Large intestine (tissue), 3 donors: ENCODE results near the gene ANKS3. TPM values are rescaled to one million over a fixed set of nuclear protein-coding genes. Genes with fewer than 3 reads are reported as not detected.
A peak's percentile ranks its signal among the peaks of the same experiment; 100 is the strongest.

Experiments used
- DNase-seq, 2 donors: peaks; one replicate each; pipeline versions ENCODE4 v3.0.0 to v3.0.0-alpha.2; 2013
- H3K27ac ChIP-seq: one replicate; pipeline ENCODE4 v1.5.1; 2013; ENCODE audit warnings: low read length
- H3K27me3 ChIP-seq: 2 replicates; pipeline ENCODE4 v1.6.1; 2013; ENCODE audit warnings: low read length; ENCODE audit not compliant: control insufficient read depth, insufficient read depth
- H3K36me3 ChIP-seq: 2 replicates; pipeline ENCODE4 v1.6.1; 2013; ENCODE audit warnings: low read length; ENCODE audit not compliant: control insufficient read depth, insufficient read depth
- H3K4me1 ChIP-seq: one replicate; pipeline ENCODE4 v1.6.1; 2013; ENCODE audit warnings: low read length; ENCODE audit not compliant: control insufficient read depth, insufficient read depth
- H3K4me3 ChIP-seq: one replicate; pipeline ENCODE4 v1.5.1; 2013; ENCODE audit warnings: low read length
- H3K9me3 ChIP-seq: one replicate; pipeline ENCODE4 v1.6.1; 2013; ENCODE audit warnings: mild to moderate bottlenecking, low read depth, low read length, moderate library complexity; ENCODE audit not compliant: control insufficient read depth
- WGBS: methylation state at CpG from one replicate; pipeline ENCODE4 v1.1.5; 2013; ENCODE audit warnings: low lambda C conversion rate; ENCODE audit not compliant: insufficient coverage; 5-methylcytosine and 5-hydroxymethylcytosine counted together
- polyA plus RNA-seq: library from polyadenylated mRNA; unstranded; fragments of 120-200 nt; gene quantifications from one replicate; pipeline ENCODE4 v1.2.1, GENCODE V29; 2013

The ANKS3 gene
- polyA plus RNA-seq, 1 donor, result 19.8 TPM

DNA sequence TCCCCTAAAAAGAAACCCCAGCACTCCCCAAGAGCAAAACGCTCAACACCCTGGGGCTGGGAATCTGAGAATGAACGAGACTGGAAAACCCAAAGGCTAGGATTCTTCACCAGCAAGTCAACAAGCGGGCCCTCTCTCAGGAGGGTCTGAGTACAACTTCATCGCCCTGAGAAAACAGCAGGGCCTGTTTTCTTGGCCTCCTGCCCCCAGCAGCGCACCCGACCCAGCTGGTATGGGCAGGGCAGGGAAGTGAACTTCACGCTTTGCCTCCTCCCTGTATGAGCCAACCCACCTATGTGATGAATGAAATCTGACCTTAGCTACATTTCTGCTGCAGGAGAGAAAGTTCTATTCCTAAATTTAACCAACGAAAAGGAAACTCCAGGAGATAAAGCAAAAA lies 29.6 kb downstream of the ANKS3 start:
- H3K36me3 ChIP-seq, result peaks cover 54% of the 10 kb centered on the region
- no CpG with 5 or more reads among the region's 8 CpGs for WGBS
- no peak overlapping the region for H3K4me3 ChIP-seq
- H3K27ac ChIP-seq, result no peak overlapping the region
- DNase-seq, result no peak
- no peaks in the 10 kb centered on the region for H3K27me3 ChIP-seq
- H3K9me3 ChIP-seq, result no peaks in the 10 kb centered on the region
- peaks cover 20% of the 10 kb centered on the region for H3K4me1 ChIP-seq

DNA sequence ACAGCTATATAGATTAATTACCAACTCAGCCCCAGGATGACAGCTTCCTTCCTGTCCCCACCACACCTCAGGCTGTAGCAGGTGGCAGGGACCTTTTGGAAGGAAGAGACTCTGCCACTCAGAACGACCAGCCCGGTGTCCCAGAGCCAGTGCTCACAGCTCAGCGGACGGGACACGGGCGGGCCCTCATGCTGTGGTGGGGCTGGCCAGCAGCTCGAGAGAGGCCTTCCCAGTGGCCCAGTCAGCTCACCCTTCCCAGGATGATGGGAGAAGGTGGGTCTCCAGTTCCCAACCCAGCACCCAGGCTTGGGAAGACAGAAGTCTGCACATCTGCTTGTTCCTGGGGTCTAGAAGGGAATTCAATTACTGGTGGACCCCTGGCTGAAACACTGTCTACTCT lies 30.2 kb downstream of the ANKS3 start:
- no peak for DNase-seq
- Histone ChIP-seq H3K9me3 (no peaks in the 10 kb centered on the region), H3K27ac (no peak overlapping the region), H3K4me3 (no peak overlapping the region), H3K27me3 (no peaks in the 10 kb centered on the region), H3K4me1 (peaks cover 20% of the 10 kb centered on the region), H3K36me3 (peaks cover 60% of the 10 kb centered on the region)
- no CpG with 5 or more reads among the region's 7 CpGs for WGBS

DNA sequence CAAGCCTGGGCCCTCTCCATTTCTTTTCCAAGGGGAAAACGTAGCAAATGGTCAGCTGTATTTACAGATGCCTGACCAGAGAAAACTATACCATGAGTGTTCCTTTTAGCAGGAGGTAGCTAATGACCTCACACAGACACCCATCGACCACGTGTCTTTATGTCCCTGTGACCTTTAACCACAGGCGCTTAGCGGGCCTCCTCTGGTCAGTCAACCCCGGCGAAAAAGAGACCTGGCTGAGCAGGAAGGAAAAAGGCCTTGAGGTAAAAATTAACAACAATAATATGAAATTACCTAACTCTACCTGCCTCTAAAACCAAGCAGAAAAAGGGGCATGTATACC lies 31.6 kb downstream of the ANKS3 start:
- H3K36me3 ChIP-seq, result peaks cover 73% of the 10 kb centered on the region
- H3K27me3 ChIP-seq, result no peaks in the 10 kb centered on the region
- H3K4me3 ChIP-seq, result no peak overlapping the region
- no peaks in the 10 kb centered on the region for H3K9me3 ChIP-seq
- peak overlapping the region; percentile 82 for H3K27ac ChIP-seq
- peaks cover 20% of the 10 kb centered on the region for H3K4me1 ChIP-seq
- no CpG with 5 or more reads among the region's 7 CpGs for WGBS
- peak in 1 of 2 donors; percentile 43 for DNase-seq

- H3K27ac ChIP-seq, result peak overlapping the region; percentile 82
- DNase-seq, result peak; percentile 63 to 71
Observed at GRCh38 chr16:4701791-4702465, 32.1 kb downstream of the ANKS3 start.

GRCh38 chr16:4700997-4701743 lies 32.9 kb downstream of the ANKS3 start:
- DNase-seq, result no peak
- peaks cover 77% of the 10 kb centered on the region for H3K36me3 ChIP-seq
- H3K4me1 ChIP-seq, result peaks cover 27% of the 10 kb centered on the region
- H3K27ac ChIP-seq, result no peak overlapping the region
- WGBS, result 80% methylated on average over 1 of the region's 33 CpGs
- H3K4me3 ChIP-seq, result no peak overlapping the region
- H3K9me3 ChIP-seq, result no peaks in the 10 kb centered on the region
- H3K27me3 ChIP-seq, result no peaks in the 10 kb centered on the region

More at GRCh38 chr16:4701791-4702465, 32.1 kb downstream of the ANKS3 start:
- Histone ChIP-seq H3K9me3 (no peaks in the 10 kb centered on the region), H3K4me3 (no peak overlapping the region), H3K4me1 (peaks cover 20% of the 10 kb centered on the region), H3K36me3 (peaks cover 76% of the 10 kb centered on the region), H3K27me3 (no peaks in the 10 kb centered on the region)
- WGBS, result no CpG with 5 or more reads among the region's 17 CpGs

- Histone ChIP-seq H3K27ac (no peak overlapping the region), H3K27me3 (no peaks in the 10 kb centered on the region), H3K36me3 (peaks cover 84% of the 10 kb centered on the region), H3K4me3 (no peak overlapping the region), H3K9me3 (no peaks in the 10 kb centered on the region), H3K4me1 (peaks cover 33% of the 10 kb centered on the region)
- no peak for DNase-seq
- WGBS, result no CpG with 5 or more reads among the region's 13 CpGs
Observed at GRCh38 chr16:4700380-4700996, 33.6 kb downstream of the ANKS3 start.

- H3K4me3 ChIP-seq, result no peak overlapping the region
- no peak overlapping the region for H3K27ac ChIP-seq
- WGBS, result no CpG with 5 or more reads among the region's 19 CpGs
- H3K27me3 ChIP-seq, result no peaks in the 10 kb centered on the region
- H3K9me3 ChIP-seq, result no peaks in the 10 kb centered on the region
- peaks cover 42% of the 10 kb centered on the region for H3K4me1 ChIP-seq
- H3K36me3 ChIP-seq, result peaks cover 77% of the 10 kb centered on the region
- DNase-seq, result no peak
Observed at GRCh38 chr16:4699046-4699556, 35.0 kb downstream of the ANKS3 start.

DNA sequence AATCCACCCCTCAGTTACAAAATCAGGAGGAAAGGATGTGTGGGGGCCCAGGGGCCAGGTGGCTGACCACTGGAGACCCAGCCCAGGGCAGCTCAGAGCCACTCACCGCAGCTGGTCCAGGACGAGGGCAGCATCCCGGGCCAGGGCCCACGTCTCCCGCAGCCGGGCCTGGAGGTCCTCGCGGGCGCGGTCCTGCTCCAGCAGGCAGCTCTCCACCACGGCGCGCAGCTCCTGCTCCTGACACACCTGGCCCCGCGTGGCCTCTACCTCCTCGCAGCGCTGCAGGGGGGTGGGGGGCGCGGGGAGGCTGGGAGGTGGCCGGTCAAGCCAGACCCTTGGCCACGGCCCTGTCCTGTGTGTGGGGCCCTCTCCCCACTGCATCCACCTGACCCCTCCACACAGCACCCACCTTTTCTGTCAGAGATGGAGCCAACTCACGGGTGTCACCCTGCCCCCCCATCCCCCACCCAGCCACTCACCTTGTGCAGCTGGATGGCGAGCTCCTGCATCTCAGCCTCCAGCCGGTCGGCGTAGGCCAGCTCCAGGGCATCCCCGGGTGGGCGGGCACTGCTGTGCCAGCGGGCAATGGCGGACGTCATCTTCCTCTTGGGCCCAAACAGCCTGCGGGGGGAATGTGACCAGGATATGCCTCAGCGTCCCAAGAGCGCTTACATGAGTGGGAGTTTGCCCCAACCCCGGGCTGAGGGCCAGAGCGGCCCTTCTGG lies 35.6 kb downstream of the ANKS3 start:
- Histone ChIP-seq H3K27me3 (no peaks in the 10 kb centered on the region), H3K36me3 (peaks cover 73% of the 10 kb centered on the region), H3K27ac (no peak overlapping the region), H3K4me1 (peaks cover 42% of the 10 kb centered on the region), H3K4me3 (no peak overlapping the region), H3K9me3 (no peaks in the 10 kb centered on the region)
- WGBS, result no CpG with 5 or more reads among the region's 36 CpGs
- no peak for DNase-seq

GRCh38 chr16:4697848-4698291 lies 36.2 kb downstream of the ANKS3 start:
- no peak overlapping the region for H3K4me3 ChIP-seq
- no peak overlapping the region for H3K27ac ChIP-seq
- H3K9me3 ChIP-seq, result peaks cover 3% of the 10 kb centered on the region
- no CpG with 5 or more reads among the region's 9 CpGs for WGBS
- no peaks in the 10 kb centered on the region for H3K27me3 ChIP-seq
- H3K4me1 ChIP-seq, result peaks cover 40% of the 10 kb centered on the region
- peaks cover 73% of the 10 kb centered on the region for H3K36me3 ChIP-seq
- DNase-seq, result no peak
